ENCODE measurements around the gene IL23A.
A peak's percentile ranks its signal among the peaks of the same experiment; 100 is the strongest.
"Not testable (repeated sequence)": the region's sequence is repeated elsewhere in the genome, so short reads cannot be mapped to it uniquely, and the experiment has no call there.

IL23A gene

GRCh38 chr12:56324206-56324605 is 14.5 kb upstream of the IL23A start:
- FAIRE-seq (no peak), DNase-seq (ENCODE audit: insufficient read length, low spot score) (no peak)
- TF ChIP-seq TAF1 (IDR thresholded peaks at IDR 0.05; ENCODE audit: low read depth, low read length): no peak
- no peak for TF ChIP-seq POLR2A (IDR thresholded peaks at IDR 0.05; ENCODE audit: low read depth, low read length)
- no peak for TF ChIP-seq PAX5 (IDR thresholded peaks at IDR 0.05; ENCODE audit: insufficient read depth, low read length, severe bottlenecking)
- TF ChIP-seq SPI1 (IDR thresholded peaks at IDR 0.05; ENCODE audit: low read depth, low read length): no peak
- TF ChIP-seq POU2F2 (IDR thresholded peaks at IDR 0.05; ENCODE audit: low read depth, low read length): no peak
- TF ChIP-seq POLR2AphosphoS5 (IDR thresholded peaks at IDR 0.05; ENCODE audit: low read depth, low read length): no peak

DNA sequence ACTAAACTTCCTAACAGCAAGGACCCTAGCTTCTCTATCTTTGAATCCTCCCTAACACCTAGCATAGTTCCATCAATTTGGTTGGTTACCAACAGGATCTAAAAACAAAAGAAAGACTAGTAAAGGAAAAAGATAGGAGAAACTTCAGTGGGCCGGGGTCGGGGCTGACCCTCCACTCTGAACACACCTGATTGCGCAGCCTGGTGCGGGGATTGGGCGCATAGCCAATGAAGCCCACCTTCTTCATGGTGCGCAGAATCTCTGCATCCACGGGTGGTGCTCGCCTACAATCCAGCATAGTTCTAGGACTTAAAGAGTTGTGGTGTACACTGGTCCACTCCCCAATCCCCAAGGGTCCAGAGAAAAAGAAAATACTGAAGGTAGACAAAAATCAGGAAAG is 12.6 kb upstream of the IL23A start:
- FAIRE-seq: no peak
- TF ChIP-seq SPI1 (IDR thresholded peaks at IDR 0.05; ENCODE audit: low read depth, low read length): no peak
- no peak for TF ChIP-seq PAX5 (IDR thresholded peaks at IDR 0.05; ENCODE audit: insufficient read depth, low read length, severe bottlenecking)
- TF ChIP-seq POLR2AphosphoS5 (IDR thresholded peaks at IDR 0.05; ENCODE audit: low read depth, low read length): no peak
- no peak for TF ChIP-seq POU2F2 (IDR thresholded peaks at IDR 0.05; ENCODE audit: low read depth, low read length)
- no peak for TF ChIP-seq TAF1 (IDR thresholded peaks at IDR 0.05; ENCODE audit: low read depth, low read length)
- no peak for TF ChIP-seq POLR2A (IDR thresholded peaks at IDR 0.05; ENCODE audit: low read depth, low read length)
- no peak for DNase-seq (ENCODE audit: insufficient read length, low spot score)

DNA sequence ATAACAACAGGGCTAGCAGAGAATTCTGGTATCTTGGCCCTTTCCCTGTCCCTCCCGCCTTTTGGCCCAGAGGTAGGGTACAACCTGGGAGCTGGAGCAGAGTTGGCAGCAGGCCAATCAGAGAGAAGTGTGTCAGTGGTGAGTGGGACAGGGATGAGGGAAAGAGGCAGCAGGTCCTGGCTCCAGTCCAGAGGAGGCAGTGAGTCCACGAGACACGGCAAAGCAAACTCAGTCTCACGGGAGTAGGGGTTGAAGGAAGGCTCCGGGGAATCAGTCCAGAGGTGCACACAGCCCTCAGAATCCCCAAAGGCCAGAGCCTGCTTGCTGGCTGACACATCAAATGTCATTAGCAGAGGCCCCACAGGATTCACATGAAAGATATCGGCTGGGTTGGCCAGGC is 12.2 kb upstream of the IL23A start:
- no peak for TF ChIP-seq POU2F2 (IDR thresholded peaks at IDR 0.05; ENCODE audit: low read depth, low read length)
- TF ChIP-seq POLR2A (IDR thresholded peaks at IDR 0.05; ENCODE audit: low read depth, low read length): no peak
- no peak for TF ChIP-seq POLR2AphosphoS5 (IDR thresholded peaks at IDR 0.05; ENCODE audit: low read depth, low read length)
- TF ChIP-seq PAX5 (IDR thresholded peaks at IDR 0.05; ENCODE audit: insufficient read depth, low read length, severe bottlenecking): no peak
- no peak for TF ChIP-seq TAF1 (IDR thresholded peaks at IDR 0.05; ENCODE audit: low read depth, low read length)
- no peak for TF ChIP-seq SPI1 (IDR thresholded peaks at IDR 0.05; ENCODE audit: low read depth, low read length)
- DNase-seq (ENCODE audit: insufficient read length, low spot score): no peak
- FAIRE-seq: no peak

DNA sequence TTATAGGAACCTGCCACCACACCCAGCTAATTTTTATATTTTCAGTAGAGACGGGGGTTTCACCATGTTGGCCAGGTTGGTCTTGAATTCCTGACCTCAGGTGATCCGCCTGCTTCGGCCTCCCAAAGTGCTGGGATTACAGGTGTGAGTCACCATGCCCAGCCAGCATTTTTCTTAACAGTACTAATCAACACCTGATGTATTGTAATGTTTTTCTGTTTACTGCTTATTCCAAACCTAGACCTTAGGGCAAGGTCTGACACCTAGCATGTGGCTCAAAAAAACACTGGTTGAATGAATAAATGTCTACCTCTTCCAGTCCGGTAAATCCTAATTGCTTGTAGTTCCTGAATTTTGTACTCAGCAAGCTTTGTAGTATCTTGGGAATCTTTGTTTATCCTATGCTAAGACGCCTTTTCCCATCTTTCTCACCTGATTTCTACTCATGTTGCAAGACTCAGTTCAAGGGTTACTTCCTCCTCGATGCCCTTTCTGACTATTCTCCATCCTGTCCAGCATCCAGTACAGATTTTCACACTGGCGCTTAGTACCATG is 7.7 kb upstream of the IL23A start:
- DNase-seq (ENCODE audit: insufficient read length, low spot score): no peak
- TF ChIP-seq POLR2AphosphoS5 (IDR thresholded peaks at IDR 0.05; ENCODE audit: low read depth, low read length) (no peak), SPI1 (IDR thresholded peaks at IDR 0.05; ENCODE audit: low read depth, low read length) (no peak), POLR2A (IDR thresholded peaks at IDR 0.05; ENCODE audit: low read depth, low read length) (no peak), TAF1 (IDR thresholded peaks at IDR 0.05; ENCODE audit: low read depth, low read length) (no peak), POU2F2 (IDR thresholded peaks at IDR 0.05; ENCODE audit: low read depth, low read length) (no peak)
- no peak for FAIRE-seq

DNA sequence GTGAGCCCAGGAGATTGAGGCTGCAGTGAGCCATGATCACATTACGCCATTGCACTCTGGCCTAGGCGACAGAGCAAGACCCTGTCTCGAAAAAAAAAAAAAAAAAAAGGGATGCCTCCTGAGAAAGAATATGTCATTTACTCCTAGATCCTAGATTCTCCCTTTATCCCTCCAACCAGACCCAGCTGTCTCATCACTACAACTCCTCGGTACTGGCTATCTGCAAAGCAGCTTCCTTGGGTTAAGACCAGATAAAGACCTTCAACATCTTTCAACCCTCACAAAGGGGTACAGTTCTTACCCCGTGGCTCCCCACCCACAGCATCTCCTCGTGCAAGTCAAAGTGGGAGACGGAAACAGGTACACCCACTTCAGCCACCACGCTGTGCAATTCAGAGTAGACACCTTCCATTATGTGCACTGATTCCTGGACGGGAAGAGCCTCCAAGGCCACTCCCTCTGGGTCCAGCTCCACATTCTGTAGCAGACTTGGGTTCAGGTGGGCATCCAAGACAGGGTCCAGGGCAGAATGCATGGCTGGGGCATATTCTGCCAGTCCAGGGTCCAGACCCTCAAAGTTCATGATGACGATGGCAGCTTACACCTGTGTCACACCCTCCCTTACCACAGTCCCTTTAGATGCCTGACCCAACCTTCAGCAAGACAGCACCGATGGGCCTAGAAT is 6.0 kb upstream of the IL23A start:
- DNase-seq (ENCODE audit: insufficient read length, low spot score) (no peak), FAIRE-seq (peak; percentile 71)
- TF ChIP-seq POU2F2 (IDR thresholded peaks at IDR 0.05; ENCODE audit: low read depth, low read length) (no peak), POLR2A (IDR thresholded peaks at IDR 0.05; ENCODE audit: low read depth, low read length) (no peak), POLR2AphosphoS5 (IDR thresholded peaks at IDR 0.05; ENCODE audit: low read depth, low read length) (no peak), TAF1 (IDR thresholded peaks at IDR 0.05; ENCODE audit: low read depth, low read length) (no peak), SPI1 (IDR thresholded peaks at IDR 0.05; ENCODE audit: low read depth, low read length) (no peak), PAX5 (IDR thresholded peaks at IDR 0.05; ENCODE audit: insufficient read depth, low read length, severe bottlenecking) (no peak)

DNA sequence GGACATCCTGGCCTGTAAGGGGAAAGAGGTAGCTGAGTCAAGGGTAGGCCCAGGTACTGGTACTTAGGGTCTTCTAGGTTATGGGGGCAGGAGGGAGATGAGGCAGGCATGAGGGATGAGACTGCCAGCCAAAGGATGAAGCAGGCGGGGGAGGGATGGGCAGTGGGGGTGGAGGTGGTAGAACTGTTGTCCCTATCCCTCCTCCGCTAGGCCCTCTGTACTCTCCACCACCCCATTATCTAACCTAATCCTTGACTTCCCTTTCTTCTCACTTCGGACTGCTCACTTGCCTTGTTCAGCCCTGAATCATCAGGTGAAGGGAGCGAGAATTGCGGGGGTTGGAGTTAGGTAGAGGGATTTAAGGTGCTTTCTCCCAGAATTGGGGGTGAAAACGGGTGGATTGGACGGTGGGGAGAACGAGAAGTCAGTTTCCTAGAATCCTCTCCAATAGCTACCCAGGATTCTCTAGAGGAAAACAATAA is 5.4 kb upstream of the IL23A start:
- FAIRE-seq: no peak
- TF ChIP-seq POLR2A (IDR thresholded peaks at IDR 0.05; ENCODE audit: low read depth, low read length): peak; percentile 65; the same call in 1 of the 2 replicates
- no peak for TF ChIP-seq SPI1 (IDR thresholded peaks at IDR 0.05; ENCODE audit: low read depth, low read length)
- peak; percentile 30; the same call in 1 of the 2 replicates for TF ChIP-seq POLR2AphosphoS5 (IDR thresholded peaks at IDR 0.05; ENCODE audit: low read depth, low read length)
- DNase-seq (ENCODE audit: insufficient read length, low spot score): no peak

- FAIRE-seq (peak; percentile 80), DNase-seq (ENCODE audit: insufficient read length, low spot score) (peak; percentile 94)
- TF ChIP-seq SPI1 (IDR thresholded peaks at IDR 0.05; ENCODE audit: low read depth, low read length) (peak; percentile 15; the same call in 1 of the 2 replicates), POLR2A (IDR thresholded peaks at IDR 0.05; ENCODE audit: low read depth, low read length) (peak; percentile 86), POU2F2 (IDR thresholded peaks at IDR 0.05; ENCODE audit: low read depth, low read length) (peak; percentile 63; the same call in 1 of the 2 replicates), POLR2AphosphoS5 (IDR thresholded peaks at IDR 0.05; ENCODE audit: low read depth, low read length) (peak; percentile 85), TAF1 (IDR thresholded peaks at IDR 0.05; ENCODE audit: low read depth, low read length) (peak; percentile 83), PAX5 (IDR thresholded peaks at IDR 0.05; ENCODE audit: insufficient read depth, low read length, severe bottlenecking) (no peak)
Measured at GRCh38 chr12:56333679-56334489, 4.8 kb upstream of the IL23A start, which contains the start of gene PAN2. Gene PAN2, minus strand, starts transcription at chr12:56334000. Its CDS starts 906 bp downstream, at chr12:56333094.

DNA sequence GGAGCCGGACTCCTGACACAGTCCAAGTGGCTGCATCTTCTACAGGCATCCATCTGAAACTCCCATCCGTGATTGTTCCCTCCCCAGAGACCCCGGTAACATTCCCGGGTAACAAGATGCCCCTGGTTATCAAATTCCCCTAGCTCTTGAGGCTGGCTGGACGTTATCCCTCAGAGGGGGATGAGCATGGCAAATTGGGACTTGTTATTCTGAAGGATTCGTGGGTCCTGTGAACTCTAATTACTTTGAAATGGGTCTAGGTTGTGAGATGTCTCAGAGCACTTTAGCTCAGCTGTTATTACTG is 4.2 kb upstream of the IL23A start:
- DNase-seq (ENCODE audit: insufficient read length, low spot score): no peak
- no peak for TF ChIP-seq PAX5 (IDR thresholded peaks at IDR 0.05; ENCODE audit: insufficient read depth, low read length, severe bottlenecking)
- TF ChIP-seq POU2F2 (IDR thresholded peaks at IDR 0.05; ENCODE audit: low read depth, low read length): no peak
- TF ChIP-seq TAF1 (IDR thresholded peaks at IDR 0.05; ENCODE audit: low read depth, low read length): no peak
- no peak for TF ChIP-seq POLR2AphosphoS5 (IDR thresholded peaks at IDR 0.05; ENCODE audit: low read depth, low read length)
- no peak for TF ChIP-seq POLR2A (IDR thresholded peaks at IDR 0.05; ENCODE audit: low read depth, low read length)
- no peak for TF ChIP-seq SPI1 (IDR thresholded peaks at IDR 0.05; ENCODE audit: low read depth, low read length)
- FAIRE-seq: no peak

DNA sequence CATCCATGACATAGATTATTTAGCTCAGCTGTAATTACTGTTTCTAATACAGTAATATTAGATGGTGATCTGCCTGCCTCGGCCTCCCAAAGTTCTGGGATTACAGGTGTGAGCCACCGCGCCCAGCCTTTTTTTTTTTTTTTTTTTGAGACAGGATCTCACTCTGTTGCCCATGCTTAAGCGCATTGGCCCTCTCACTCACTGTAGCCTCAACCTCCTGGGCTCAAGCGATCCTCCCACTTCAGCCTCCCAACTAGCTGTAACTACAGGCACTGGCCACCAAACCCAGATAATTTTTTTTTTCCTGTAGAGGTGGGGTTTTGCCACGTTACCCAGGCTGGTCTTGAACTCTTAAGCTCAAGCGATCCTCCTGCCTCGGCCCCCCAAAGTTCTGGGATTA is 3.2 kb upstream of the IL23A start:
- FAIRE-seq: not testable (repeated sequence)

More for the DNA sequence above, 3.2 kb upstream of the IL23A start:
- DNase-seq (ENCODE audit: insufficient read length, low spot score): not testable (repeated sequence)
